GM12878 (cell line): ENCODE measurements around the gene CPNE5. TPM values are rescaled to one million over a fixed set of nuclear protein-coding genes. Genes with fewer than 3 reads are reported as not detected.

Experiments used
- ATAC-seq: fragments of 200-7000 bp; cut with Tn5 transposase; 3 replicates; pipeline ENCODE4 v1.9.1; 2020; ENCODE audit warnings: mild to moderate bottlenecking, moderate library complexity
- BruUV-seq: library from RNA; stranded (reverse); fragments of 400-500 nt; replicated peaks from 2 replicates; lab custom pipeline; 2021; lab: Mats Ljungman, UMichigan
- CTCF ChIA-PET: fragments of 300-600 bp; sonication (Branson Sonifier 250); formaldehyde crosslinking; extraction: SDS; loops from one replicate; lab custom pipeline; 2021; ENCODE audit warnings: inconsistent platforms; lab: Yijun Ruan, JAX
- POLR2A ChIA-PET: fragments of 350-600 bp; formaldehyde crosslinking; extraction: SDS; loops from one replicate; lab custom pipeline; 2021; ENCODE audit warnings: inconsistent platforms; lab: Charles Lee
- RAD21 ChIA-PET: fragments of 300-600 bp; sonication (Branson Sonifier 250); formaldehyde crosslinking; loops from one replicate; lab custom pipeline; 2023; ENCODE audit warnings: antibody characterized with exemption; ENCODE audit not compliant: unreplicated experiment; lab: Charles Lee
- SMC1A ChIA-PET: fragments of 300-600 bp; sonication (Branson Sonifier 250); formaldehyde crosslinking; loops from one replicate; lab custom pipeline; 2023; ENCODE audit not compliant: unreplicated experiment, uncharacterized antibody; lab: Charles Lee
- DNase-seq: peaks from one replicate; pipeline ENCODE4 v3.0.0-alpha.2; 2011; ENCODE audit warnings: low read depth, low spot score
- FAIRE-seq: peaks from 3 replicates; lab custom pipeline; 2011; peaks lifted over from hg19 to GRCh38; lab: Jason Lieb, UNC
- H2AFZ ChIP-seq: 2 replicates; pipeline ENCODE4 v1.6.0; 2011; ENCODE audit warnings: low read depth, low read length, control low read depth; ENCODE audit not compliant: control insufficient read depth
- H3K27ac ChIP-seq: 2 replicates; pipeline ENCODE4 v1.5.1; 2011; ENCODE audit warnings: control low read depth; ENCODE audit not compliant: control insufficient read depth, insufficient read depth
- H3K27me3 ChIP-seq, 2 experiments: replicated peaks in 1 of 2; 2 replicates each; pipeline versions ENCODE4 v1.6.0 to v1.6.1; 2011; ENCODE audit warnings: low read length in 1 of 2; ENCODE audit not compliant: control insufficient read depth in 2 of 2, insufficient read depth in 2 of 2
- H3K36me3 ChIP-seq, 2 experiments: 2 replicates each; pipeline ENCODE4 v1.5.1; 2011; ENCODE audit warnings: low read length in 1 of 2; ENCODE audit not compliant: control insufficient read depth in 2 of 2, insufficient read depth in 2 of 2
- H3K4me1 ChIP-seq: 2 replicates; pipeline ENCODE4 v1.6.1; 2011; ENCODE audit warnings: mild to moderate bottlenecking, low read length, moderate library complexity, mixed read lengths; ENCODE audit not compliant: control insufficient read depth, insufficient read depth
- H3K4me2 ChIP-seq: 2 replicates; pipeline ENCODE4 v1.6.0; 2011; ENCODE audit warnings: control low read depth; ENCODE audit not compliant: control insufficient read depth, insufficient read depth
- H3K4me3 ChIP-seq: fragments of 200-600 bp; sonication (generic); 2 replicates; pipeline ENCODE4 v1.5.1; 2016
- H3K79me2 ChIP-seq: 2 replicates; pipeline ENCODE4 v1.6.0; 2011; ENCODE audit warnings: low read length; ENCODE audit not compliant: control insufficient read depth, insufficient read depth
- H3K9ac ChIP-seq: 2 replicates; pipeline ENCODE4 v1.8.0; 2011; ENCODE audit warnings: low read length, control low read depth, mixed read lengths; ENCODE audit not compliant: control insufficient read depth, insufficient read depth
- H3K9me3 ChIP-seq: replicated peaks from 3 replicates; pipeline ENCODE4 v1.5.1; 2011; ENCODE audit warnings: mild to moderate bottlenecking, low read length; ENCODE audit not compliant: control insufficient read depth, insufficient read depth
- H4K20me1 ChIP-seq: 2 replicates; pipeline ENCODE4 v1.6.0; 2011; ENCODE audit not compliant: control insufficient read depth, insufficient read depth
- ATF2 ChIP-seq: IDR thresholded peaks from 2 replicates; pipeline ENCODE4 v1.6.1; 2012; ENCODE audit warnings: low read length, inconsistent platforms
- CBX3 ChIP-seq: fragments of 200-600 bp; sonication (generic); IDR thresholded peaks from 2 replicates; pipeline ENCODE4 v1.6.1; 2016; ENCODE audit warnings: low read depth, borderline replicate concordance
- FOXK2 ChIP-seq: fragments of 450-650 bp; IDR thresholded peaks from 2 replicates; pipeline ENCODE4 v1.6.1; 2017; ENCODE audit warnings: mild to moderate bottlenecking, moderate library complexity
- HCFC1 ChIP-seq: fragments of 150-350 bp; IDR thresholded peaks from 2 replicates; pipeline ENCODE4 v1.6.1; 2014; ENCODE audit warnings: low read length
- IRF4 ChIP-seq: IDR thresholded peaks from 2 replicates; pipeline ENCODE4 v1.6.1; 2011; ENCODE audit warnings: low read depth, low read length
- NFXL1 ChIP-seq: fragments of 450-650 bp; IDR thresholded peaks from 2 replicates; pipeline ENCODE4 v1.6.1; 2017; ENCODE audit warnings: antibody characterized with exemption, mild to moderate bottlenecking, borderline replicate concordance
- SREBF2 ChIP-seq: IDR thresholded peaks from 2 replicates; pipeline ENCODE4 v1.6.1; 2012; ENCODE audit warnings: mild to moderate bottlenecking, low read length
- TAF1 ChIP-seq: IDR thresholded peaks from 2 replicates; pipeline ENCODE4 v1.6.1; 2011; ENCODE audit warnings: mild to moderate bottlenecking, low read depth, low read length, borderline replicate concordance
- ZBTB11 ChIP-seq: fragments of 450-650 bp; formaldehyde crosslinking; IDR thresholded peaks from 2 replicates; pipeline ENCODE4 v1.5.0; 2022; ENCODE audit warnings: mild to moderate bottlenecking, missing genetic modification characterization
- ZNF274 ChIP-seq: IDR thresholded peaks from one replicate; pipeline ENCODE4 v1.8.0; 2011; ENCODE audit not compliant: insufficient read length, insufficient read depth
- ZSCAN29 ChIP-seq: fragments of 450-650 bp; IDR thresholded peaks from 2 replicates; pipeline ENCODE4 v1.6.1; 2017; ENCODE audit warnings: mild to moderate bottlenecking, moderate library complexity
- WGBS: methylation state at CpG from one replicate; pipeline ENCODE4 v1.1.6; 2016; ENCODE audit warnings: low lambda C conversion rate; ENCODE audit not compliant: insufficient replicate concordance, insufficient coverage; ENCODE audit errors: missing lambda C conversion rate; 5-methylcytosine and 5-hydroxymethylcytosine counted together
- in situ Hi-C: fragments of 300-500 bp; cut with MboI; formaldehyde crosslinking; loops from 9 replicates; pipeline ENCODE4 v1.14.3; 2018; ENCODE audit warnings: mixed read lengths
- intact Hi-C: fragments of 100-400 bp; cut with micrococcal nuclease; formaldehyde crosslinking; loops from one replicate; pipeline ENCODE4 v1.14.2; 2022; ENCODE audit not compliant: unreplicated experiment
- polyA plus RNA-seq, 11 experiments: library from polyadenylated mRNA; depleted of rRNA in 4 of 11; unstranded in 6 of 11; stranded (reverse) in 5 of 11; fragments of >200 nt; fragmentation: Nextera tagmentation in 4 of 11; fragmentation: Illumina TruSeq in 1 of 11; extraction: Ambion mirVana in 4 of 11; extraction: Trizol in 1 of 11; gene quantifications; 1 replicate in 1 of 11; 2 replicates in 10 of 11; pipeline versions ENCODE4 v1.2.1 to v1.2.3, GENCODE V29; 2011 to 2016; ENCODE audit warnings: inconsistent platforms in 2 of 11, missing spikeins in 2 of 11, low read depth in 1 of 11
- total RNA-seq, 4 experiments: library from RNA; depleted of rRNA in 3 of 4; stranded (reverse); fragments of >200 nt in 3 of 4; fragmentation: Illumina TruSeq in 1 of 4; extraction: Trizol in 1 of 4; gene quantifications; 2 replicates each; pipeline versions ENCODE4 v1.2.1 to v1.2.3, GENCODE V29; 2013 to 2021
- TF ChIP-seq, protein P1 (sequence below): fragments of 450-650 bp; IDR thresholded peaks from 2 replicates; pipeline ENCODE4 v1.6.1; 2017; ENCODE audit warnings: antibody characterized with exemption, mild to moderate bottlenecking, moderate library complexity

The CPNE5 gene
- total and polyA plus RNA-seq, 10 of the 15 experiments (the other 5 are each of a cell fraction or from before 2014, with no cell fraction given) = 2.4 to 39.1 (median 18.2) TPM

GRCh38 chr6:36734486-36735060 is 104.7 kb downstream of the CPNE5 start:
- Histone ChIP-seq H3K4me3 (no peak overlapping the region), H3K79me2 (no peaks in the 10 kb centered on the region), H3K27me3 (no peaks in the 10 kb centered on the region), H3K4me2 (no peak overlapping the region), H3K36me3 (no peaks in the 10 kb centered on the region), H2AFZ (peak overlapping the region; percentile 67; the same call in 1 of the 2 replicates), H3K4me1 (no peaks in the 10 kb centered on the region; the same call in 1 of the 2 replicates), H3K9me3 (no peaks in the 10 kb centered on the region), H3K27ac (no peak overlapping the region), H3K9ac (no peak overlapping the region), H4K20me1 (no peaks in the 10 kb centered on the region)
- ChIA-PET POLR2A (interaction anchor here (0.9 kb wide), 1 partner anchor 8 kb away, joined by 3 read pairs; no protein-coding TSS in a partner anchor), SMC1A (interaction anchor here (1.0 to 3.6 kb wide), 4 partner anchors 10 to 118 kb away, joined by 3 to 14 read pairs (median 4); no protein-coding TSS in a partner anchor), RAD21 (interaction anchor here (1.0 kb wide), 3 partner anchors 17 to 109 kb away, joined by 3 to 5 read pairs (median 3); no protein-coding TSS in a partner anchor), CTCF (interaction anchor here (0.6 to 2.7 kb wide), 5 partner anchors 10 to 119 kb away, joined by 3 to 12 read pairs (median 4); no protein-coding TSS in a partner anchor)
- no peak for FAIRE-seq
- intact Hi-C loops = no loop called here
- ATAC-seq = peak; percentile 10; the same call in 1 of the 3 replicates
- in situ Hi-C loops = no loop called here
- BruUV-seq = no TSS peak
- DNase-seq = no peak
- WGBS = 73% methylated on average over 7 of the region's 7 CpGs
- TF ChIP-seq ZNF274 (no peak), HCFC1 (no peak), FOXK2 (no peak), CBX3 (no peak), TAF1 (no peak), IRF4 (no peak), ATF2 (no peak), SREBF2 (no peak), ZBTB11 (CRISPR knock-in tag) (no peak), NFXL1 (no peak), ZSCAN29 (no peak)
- TF ChIP-seq, protein P1, sequence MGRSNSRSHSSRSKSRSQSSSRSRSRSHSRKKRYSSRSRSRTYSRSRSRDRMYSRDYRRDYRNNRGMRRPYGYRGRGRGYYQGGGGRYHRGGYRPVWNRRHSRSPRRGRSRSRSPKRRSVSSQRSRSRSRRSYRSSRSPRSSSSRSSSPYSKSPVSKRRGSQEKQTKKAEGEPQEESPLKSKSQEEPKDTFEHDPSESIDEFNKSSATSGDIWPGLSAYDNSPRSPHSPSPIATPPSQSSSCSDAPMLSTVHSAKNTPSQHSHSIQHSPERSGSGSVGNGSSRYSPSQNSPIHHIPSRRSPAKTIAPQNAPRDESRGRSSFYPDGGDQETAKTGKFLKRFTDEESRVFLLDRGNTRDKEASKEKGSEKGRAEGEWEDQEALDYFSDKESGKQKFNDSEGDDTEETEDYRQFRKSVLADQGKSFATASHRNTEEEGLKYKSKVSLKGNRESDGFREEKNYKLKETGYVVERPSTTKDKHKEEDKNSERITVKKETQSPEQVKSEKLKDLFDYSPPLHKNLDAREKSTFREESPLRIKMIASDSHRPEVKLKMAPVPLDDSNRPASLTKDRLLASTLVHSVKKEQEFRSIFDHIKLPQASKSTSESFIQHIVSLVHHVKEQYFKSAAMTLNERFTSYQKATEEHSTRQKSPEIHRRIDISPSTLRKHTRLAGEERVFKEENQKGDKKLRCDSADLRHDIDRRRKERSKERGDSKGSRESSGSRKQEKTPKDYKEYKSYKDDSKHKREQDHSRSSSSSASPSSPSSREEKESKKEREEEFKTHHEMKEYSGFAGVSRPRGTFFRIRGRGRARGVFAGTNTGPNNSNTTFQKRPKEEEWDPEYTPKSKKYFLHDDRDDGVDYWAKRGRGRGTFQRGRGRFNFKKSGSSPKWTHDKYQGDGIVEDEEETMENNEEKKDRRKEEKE = no peak
